Kasumi-1 (cell line): ENCODE data around the gene PEDS1.
"Not testable (repeated sequence)": the region's sequence is repeated elsewhere in the genome, so short reads cannot be mapped to it uniquely, and the experiment has no call there.

ENCODE experiments used
- DNase-seq, 2 experiments: peaks; one replicate each; lab custom pipeline; 2025; lab: John Stamatoyannopoulos, UW

Gene PEDS1

DNA sequence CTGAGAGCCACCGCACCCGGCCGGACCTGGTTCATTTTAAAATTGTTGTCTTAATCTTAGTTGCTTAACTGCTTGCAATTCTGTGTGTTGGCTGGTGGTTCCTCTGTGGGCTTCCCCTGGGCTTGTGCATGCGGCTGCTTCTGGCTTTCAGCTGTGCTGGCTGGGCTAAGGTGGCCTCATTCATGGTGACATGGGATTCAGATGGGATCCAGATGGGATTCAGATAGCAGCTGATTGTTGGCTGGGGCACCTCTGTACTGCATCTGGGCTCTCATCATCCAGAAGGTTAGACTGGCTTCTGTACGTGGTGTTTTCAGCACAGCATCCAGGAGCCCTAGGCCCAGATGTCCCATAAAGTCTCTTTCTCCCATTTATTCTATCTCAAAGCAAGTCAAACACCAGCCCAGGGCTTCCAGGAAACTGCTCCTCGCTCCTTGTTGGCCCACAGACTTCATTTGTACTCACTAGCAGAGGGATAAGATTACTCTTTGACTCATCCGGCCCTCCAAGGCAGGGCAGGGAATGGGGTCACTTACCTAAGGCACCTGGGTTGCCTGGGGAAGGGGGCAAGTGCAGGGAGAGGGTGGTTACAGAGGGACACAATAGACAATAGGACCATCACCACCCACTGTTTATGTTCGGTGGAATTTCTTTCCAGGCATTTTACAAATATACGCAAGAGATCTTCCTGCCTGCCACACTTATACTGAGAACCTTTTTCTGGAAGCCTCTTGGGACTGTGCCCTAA, 10.2 kb upstream of the PEDS1 start:
- no peak for DNase-seq

DNA sequence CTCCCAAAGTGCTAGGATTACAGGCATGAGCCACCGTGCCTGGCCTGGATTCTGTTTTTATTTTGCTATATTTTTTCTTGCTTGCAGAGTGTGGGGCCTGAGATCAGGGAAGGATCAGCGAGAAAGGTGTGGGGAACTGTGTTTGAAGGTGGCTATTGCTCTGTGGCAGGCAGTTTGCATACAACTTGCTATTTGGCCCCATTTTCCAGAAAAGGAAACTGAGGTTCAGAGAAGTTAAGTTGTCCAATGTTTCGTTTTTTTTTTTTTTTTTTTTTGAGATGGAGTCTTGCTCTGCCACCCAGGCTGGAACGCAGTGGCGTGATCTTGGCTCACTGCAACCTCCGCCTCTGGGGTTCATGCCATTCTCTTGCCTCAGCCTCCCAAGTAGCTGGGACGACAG, 8.0 kb upstream of the PEDS1 start:
- not testable (repeated sequence) for DNase-seq

DNA sequence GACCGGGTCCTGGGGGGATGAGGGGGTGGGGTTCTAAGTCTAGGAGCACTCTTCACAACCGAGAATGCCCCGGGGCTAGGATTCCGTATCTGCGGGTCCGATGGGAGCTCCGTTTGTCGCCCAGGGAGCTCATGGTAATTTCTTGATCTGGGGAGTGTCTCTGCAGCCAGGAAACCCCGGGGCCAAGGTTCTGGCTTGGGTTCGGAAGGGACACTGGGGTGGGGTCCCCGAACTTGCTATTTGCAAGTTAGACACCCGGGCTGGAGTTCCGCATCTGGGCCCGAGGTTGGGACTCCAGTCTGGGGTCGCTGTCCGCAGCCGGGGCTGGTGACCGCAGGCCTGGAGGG, 397 bp downstream of the PEDS1 start:
- no peak for DNase-seq

DNA sequence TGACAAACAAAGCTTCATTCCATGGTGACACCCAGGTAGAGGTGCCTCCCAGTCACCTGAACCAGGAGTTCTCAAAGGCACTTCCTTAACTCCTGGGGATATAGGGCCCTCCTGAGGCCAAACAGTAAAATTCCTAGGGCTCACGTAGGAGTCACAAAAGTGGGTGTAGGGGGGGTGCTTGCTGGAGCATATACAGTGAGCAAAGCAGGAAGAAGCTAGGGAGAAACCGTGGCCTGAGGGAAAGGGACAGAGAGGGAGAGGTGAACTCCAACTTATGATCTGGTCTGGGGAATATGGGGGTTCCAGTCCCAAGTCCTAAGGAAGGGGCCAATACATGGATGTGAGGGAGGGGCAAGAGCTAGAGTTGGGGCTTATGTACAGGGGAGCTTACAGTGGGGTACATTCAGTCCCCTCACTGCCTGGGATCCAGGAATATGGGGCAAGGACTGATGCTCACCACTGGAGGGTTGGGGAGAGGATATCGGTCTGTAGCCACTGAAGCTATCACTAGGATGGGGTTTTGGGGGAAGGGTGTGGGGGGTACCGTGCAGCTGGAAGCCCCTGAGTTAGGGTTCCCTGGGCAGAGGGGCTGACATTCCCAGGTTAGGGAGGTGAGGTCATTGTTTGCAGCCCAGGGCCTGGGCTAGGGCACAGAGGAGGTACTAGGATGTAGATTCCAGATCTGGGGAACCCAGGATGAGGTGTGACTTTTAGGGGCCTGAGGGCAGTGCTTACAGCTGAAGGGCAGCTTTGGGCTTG, 950 bp downstream of the PEDS1 start:
- DNase-seq = no peak

DNA sequence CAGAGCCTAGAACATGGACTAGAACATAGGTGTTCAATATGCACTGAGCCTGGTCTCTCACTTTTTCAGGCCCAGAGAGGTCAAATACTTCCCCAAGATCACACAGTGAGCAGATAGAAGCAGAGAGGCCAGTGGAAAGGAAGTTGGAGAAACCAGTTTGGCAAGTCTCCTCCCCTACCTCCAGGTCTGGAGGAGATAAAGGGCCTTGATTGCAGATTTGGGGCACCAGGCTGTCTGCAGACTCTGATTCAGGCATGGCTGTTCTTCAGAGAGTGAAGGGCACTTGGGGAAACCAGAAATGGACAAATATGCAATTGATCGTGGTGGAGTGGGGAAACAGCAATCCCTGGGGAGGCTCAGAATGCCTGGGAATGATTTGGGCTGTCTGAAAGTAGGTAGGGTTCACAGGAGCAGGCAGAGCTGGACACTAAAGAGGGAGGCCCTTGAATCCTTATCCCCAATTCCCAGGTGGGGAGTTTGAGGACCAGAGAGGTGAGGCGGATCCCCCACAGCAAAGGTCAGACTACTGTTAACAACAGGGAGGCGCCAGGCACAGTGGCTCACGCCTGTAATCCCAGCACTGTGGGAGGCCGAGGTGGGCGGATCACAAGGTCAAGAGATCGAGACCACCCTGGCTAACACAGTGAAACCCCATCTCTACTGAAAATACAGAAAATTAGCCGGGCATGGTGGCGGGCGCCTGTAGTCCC, 2.3 kb downstream of the PEDS1 start:
- no peak for DNase-seq

DNA sequence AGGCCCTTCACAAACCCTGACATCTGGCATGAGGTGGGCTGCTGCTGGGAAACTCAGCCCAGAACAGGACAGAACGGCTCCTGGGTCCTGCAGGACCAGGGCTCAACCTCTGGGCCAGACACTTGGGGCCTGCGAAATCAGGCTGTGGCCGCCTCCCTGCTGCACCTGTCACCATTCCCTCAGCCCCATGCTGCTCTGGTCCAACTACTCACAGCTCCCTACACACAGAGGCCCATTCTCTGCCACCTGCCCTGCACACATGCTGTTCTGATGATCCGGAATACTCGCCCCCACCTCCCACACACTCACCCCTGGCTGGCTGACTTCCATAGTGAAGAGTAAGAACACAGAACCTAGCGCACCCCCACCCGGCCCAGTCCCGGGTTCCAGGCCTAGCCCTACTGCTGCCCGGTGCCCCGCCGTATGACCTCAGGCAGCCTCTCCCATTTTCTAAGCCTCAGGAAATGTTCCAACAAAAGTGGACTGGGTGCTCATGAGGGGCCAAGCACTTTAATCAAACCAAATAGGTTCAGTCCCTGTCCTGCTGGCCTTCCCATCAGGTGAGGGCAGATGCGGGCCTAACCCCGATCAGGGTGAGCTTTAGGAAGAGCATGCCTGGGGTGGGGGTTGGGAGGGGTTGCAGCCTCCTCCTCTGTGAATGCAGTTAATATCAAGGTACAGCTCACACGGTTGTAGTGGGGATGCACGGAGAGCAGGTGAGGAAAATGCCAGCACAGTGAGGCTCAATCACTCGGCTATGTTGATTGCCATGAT, 3.9 kb downstream of the PEDS1 start:
- no peak for DNase-seq

DNA sequence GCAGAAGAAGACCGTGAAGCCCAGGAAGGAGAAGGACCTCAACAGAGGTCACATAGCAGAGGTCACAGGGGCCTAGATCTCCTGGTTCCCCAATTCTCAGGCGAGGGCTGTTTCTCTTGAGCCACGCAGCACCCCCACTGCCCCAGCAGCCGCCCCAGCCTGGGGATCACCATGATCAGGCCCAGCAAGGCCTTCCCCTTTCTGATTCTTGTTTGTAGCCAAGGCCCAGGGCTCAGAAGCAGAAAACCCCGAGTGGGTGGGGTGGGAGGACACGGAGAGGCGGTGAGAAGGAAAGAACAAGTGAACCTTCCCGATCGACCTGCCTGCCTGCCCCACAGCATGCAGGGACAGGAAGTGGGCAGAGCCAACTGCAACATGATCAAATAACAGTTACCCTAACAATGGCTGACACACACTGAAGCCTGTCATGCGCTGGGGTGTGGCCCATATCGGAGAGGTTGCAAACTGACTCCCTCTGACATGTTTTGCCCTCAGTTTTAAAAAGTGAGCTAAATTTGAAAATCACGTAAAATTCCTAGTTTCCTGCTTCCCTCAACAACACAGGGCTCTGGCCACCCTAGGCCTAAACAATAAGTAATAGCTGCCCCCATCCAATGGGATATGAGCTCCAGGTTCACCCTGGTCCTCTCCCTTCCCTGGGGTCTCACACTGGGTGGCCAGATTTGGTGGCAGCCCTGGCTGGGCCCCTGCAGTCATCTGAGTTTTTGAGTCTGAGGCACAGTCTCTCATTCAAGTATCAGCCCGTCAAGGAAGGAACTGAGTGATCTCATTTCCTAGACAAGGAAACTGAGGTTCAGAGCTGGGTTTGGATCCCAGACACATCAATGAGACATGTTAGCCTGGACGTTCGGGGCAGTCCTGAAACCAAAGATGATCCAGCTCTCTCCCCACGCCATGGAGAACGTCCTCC, 6.5 kb downstream of the PEDS1 start:
- peak; percentile 69 to 71 for DNase-seq

DNA sequence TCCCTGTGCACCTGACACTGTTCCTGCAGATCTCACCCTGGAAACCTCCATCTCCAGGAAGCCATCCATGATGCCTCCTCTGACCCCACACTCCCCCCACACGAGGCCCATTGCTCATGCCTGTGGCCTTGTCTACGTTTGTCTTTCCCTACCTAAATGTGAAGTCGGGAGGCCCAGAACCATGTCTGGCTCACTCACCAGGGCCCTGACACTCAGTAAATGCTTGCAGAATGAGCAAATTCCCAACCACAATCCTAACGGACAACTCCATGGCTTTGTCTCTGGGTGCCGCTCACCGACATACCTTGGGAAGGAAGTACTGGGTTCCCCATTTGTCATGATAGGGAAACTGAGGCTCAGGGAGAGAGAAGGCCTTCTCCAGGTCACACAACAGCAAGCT, 7.3 kb downstream of the PEDS1 start:
- no peak for DNase-seq

DNA sequence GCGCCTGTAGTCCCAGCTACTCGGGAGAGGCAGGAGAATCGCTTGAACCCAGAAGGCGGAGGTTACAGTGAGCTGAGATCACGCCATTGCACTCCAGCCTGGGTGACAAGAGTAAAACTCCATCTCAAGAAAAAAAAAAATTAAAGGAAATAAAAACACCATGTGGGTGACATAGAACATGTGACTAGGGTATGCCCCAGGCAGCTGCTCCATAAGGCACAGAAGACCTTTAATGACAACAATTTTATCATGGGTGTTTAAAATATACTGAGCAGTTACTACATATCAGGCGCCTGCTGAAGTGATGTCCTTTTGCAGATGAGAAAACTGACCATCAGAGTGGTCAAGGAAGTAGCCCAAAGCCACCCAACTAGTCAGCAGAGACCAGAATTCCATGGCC, 8.0 kb downstream of the PEDS1 start:
- no peak for DNase-seq

DNA sequence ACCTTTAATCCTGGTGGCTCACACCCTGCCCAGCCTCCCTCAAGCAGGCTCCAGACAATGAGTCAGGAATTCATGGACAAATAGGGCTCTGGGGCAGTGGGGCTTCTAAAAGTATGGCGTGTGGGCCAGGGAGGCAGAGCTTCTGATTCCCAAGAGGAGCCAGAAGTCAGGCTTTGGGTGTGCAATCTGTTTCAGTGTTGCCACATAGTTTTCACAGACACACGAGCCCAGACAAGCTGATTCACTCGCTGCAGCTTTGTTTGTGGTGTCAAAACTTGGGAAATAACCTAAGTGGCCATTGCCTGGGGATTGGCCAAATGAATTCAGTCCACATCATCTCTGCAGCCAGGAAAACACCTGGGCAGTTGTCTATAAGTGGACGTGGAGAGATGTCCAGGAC, 9.2 kb downstream of the PEDS1 start:
- no peak for DNase-seq

DNA sequence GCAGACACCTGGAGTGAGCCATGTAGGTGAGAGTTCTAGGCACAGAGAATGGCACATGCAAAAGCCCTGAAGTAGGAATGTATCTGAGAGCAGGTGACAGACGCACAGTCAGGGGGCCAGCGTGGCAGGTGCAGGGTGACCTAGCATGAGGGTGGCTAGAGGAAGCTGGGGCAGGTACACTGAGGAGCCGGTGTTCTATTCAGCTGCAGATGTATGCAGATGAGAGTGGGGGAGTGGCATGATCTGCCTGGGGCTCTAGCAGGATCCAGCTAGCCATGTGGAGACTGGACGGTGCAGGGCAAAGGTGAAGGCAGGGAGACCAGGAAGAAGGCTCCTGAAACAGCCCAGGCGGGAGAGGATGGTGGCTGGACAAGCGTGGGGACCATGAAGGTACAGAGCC, 10.7 kb downstream of the PEDS1 start:
- DNase-seq = no peak

DNA sequence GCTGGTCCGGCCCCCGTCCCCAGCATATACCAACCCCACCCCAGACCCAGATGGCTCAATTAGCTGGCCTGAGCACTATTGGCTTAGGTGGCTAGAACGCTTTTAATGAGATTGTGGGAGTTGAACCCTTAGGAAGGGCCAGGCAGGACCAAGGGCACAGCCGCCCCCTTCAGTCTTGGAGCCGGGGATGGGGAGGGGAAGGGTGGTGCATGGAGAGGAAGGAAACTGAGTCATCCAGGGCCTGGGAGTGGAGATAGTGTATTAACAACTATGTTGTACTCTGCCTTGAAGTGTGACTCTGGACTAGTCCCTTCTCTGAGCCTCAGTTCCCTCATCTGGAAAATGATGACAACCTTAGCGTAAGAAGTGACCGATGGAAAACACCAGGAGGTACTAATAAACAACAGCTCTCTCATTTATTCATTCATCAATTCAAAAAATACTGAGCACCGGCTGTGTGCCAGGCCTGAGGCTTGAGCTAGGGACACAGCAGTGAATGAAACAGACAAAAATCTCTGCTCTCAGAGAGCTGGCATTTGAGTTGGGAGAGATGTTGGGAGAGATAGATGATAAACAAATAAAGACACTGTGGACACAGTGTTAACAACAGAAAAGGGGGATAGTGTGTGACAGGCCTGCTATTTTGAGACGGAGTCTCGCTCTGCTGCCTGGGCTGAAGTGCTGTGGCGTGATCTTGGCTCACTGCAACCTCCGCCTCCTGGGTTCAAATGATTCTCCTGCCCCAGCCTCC, 11.5 kb downstream of the PEDS1 start:
- no peak for DNase-seq

DNA sequence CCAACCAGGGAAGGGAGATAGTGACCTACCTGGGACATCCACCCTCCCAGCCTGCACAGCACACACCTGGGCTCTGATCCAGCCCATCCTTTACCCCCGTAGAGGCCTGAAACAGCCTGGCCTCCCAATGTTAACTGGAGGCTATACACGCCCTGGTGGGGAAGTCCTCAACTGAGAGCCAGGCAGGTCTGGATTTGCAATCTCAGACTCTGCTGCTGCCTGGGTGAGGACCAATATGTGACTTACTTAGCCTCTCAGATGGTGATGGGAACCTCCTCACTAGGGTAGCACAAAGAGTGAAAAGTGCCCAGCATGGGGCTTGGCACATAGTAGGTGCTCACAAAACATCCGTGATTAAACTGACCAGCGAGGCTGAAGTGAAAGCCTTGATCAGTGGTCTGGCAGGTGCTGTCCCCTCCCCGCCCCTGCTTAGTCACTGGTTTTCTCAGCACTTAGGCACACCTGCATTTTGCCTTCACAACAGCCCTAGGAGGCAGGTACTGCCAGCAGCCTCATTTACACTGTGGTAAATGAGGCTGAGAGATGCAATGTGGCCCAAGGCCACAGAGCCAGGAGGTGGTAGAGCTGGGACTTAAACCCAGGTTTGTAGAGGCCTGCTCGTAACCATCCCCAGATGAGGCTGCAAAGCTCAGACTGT, 12.4 kb downstream of the PEDS1 start:
- DNase-seq = no peak

DNA sequence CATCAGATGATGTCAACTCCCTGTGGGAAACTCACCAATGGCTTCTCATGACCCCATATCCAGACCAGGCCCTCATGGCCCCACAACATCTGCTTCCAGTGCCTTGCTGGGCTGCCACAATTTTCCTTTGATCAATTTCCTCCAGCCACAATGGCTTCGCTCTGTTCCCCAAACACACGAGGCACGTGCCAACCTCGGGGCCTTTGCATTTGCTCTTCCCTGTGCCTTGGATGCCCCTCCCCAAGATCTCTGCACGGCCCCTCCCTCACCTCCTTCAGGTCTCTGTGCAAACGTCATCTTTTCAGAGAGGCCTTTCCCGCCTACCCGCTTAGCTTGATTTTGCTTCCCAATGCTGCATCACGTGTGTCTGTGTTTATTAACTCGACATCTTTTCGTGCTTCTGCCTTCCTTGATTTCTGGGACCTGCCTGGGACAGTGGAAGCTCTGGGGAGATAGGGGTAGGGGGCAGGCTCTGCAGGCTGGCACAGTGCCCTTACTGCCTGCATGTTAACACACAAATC, 13.1 kb downstream of the PEDS1 start:
- DNase-seq = no peak

DNA sequence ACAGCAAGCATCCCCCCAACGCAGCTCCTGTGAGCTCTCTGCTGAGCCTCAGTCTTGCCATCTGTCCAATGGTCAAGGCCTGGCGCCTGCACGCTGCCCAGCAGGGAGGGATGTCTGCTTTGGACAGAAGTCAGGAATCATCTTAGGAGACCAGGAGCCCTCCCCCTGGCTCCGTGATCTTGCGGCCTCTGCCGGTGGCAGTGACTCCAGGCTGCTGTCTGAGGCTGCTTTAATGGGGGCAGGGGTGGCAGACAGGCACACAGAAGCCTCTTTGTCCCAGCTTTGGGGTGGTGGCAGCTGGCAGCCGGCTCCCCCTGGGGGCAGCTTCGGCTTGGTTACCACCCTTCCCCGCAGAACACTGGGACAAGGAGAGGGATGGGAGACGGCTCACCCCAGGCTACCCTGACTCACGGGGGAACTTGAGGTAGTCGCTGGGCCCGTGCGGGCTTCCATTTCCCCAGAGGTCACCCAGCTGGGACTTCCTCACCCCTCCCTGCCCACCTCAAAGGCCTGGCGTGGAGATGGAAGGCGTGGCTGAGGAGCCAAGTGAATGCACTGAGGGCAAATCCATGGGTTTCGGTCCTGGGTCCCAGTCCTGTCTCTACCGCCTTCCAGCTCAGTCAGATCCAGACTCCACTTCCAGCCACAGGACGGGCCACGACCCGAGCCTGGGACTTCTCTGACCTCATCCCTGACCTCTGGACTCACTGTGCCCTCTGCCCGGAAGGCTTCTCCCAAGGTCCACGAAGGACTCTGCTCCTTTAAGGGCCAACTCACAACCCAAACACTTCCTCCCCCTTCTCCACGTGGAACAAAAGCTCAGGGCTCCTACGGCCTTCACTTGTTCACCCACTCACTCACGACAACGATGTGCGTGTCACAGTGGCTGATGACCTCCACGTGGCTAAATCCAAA, 14.8 kb downstream of the PEDS1 start:
- DNase-seq = no peak

DNA sequence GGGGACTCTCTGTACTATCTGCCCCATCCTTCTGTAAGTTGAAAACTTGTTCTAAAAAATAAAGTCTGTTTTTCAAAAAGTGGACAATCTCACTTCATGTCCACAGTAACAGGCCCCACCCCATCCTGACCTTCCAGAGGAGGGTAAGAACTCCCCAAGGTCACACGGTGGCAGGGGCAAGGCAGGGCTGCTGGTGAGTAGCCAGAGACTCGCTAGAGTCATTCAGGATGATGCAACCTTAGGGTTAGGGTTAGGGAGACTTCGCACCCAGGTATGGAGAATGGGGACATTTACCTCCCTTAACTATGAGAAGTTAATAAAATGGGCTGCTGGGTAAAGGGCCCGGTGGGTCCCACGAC, 15.4 kb downstream of the PEDS1 start:
- DNase-seq = no peak

DNA sequence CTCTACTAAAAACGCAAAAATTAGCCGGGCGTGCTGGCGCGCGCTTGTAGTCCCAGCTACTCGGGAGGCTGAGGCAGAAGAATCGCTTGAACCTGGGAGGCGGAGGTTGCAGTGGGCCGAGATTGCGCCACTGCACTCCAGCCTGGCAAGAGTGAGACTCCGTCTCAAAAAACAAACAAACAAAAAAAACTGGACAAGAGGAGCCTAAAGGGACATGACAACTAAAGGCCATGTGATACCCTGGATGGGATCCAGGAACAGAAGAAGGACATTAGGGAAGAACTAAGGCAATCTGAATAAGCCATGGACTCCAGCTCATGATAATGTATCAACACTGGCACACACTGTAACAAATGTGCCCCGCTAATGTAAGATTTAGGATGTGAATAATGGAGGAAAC, 15.8 kb downstream of the PEDS1 start:
- not testable (repeated sequence) for DNase-seq

DNA sequence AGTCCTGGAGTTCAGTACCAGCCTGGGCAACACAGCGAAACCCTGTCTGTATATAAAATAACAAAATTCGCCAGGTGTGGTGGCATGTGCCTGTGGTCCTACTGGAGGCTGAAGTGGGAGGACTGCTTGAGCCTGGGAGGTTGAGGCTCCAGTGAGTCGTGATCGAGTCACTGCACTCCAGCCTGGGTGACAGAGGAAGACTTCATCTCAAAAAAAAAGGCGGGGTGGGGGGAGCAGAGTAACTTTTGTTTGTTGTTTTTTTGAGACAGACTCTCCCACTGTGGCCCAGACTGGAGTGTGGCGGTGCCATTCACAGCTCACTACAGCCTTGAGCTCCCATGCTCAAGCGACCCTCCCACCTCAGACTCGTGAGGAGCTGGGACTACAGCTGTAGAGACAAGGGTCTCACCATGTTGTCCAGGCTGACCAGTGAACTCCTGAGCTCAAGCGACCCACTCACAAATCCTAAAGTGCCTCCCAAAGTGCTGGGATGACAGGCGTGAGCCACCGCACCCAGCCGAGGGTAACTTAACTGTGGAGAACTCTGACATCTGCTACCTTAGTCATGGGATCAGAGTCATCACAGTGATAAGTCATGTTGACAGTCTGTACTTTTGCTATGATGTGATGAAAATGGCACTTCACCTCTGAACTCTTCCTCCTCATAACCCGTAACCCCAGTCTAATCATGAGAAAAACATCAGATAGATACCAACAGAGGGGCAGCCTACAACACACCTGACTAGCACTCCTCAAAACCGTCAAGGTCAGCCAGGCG, 16.5 kb downstream of the PEDS1 start:
- DNase-seq = no peak
